GM23338 (cell line): ENCODE measurements around the gene AOAH. TPM values are rescaled to one million over a fixed set of nuclear protein-coding genes. Genes with fewer than 3 reads are reported as not detected.

Experiments used
- ATAC-seq: fragments of 200-7000 bp; cut with Tn5 transposase; 3 replicates; pipeline ENCODE4 v1.9.1; 2020
- DNase-seq: peaks from one replicate; pipeline ENCODE4 v3.0.0-alpha.2; 2015; ENCODE audit warnings: low spot score
- H2AFZ ChIP-seq: fragments of 200-600 bp; sonication (generic); 2 replicates; pipeline ENCODE4 v1.8.0; 2016; ENCODE audit warnings: antibody characterized with exemption, mild to moderate bottlenecking, moderate library complexity
- H3F3A ChIP-seq: fragments of 200-600 bp; sonication (generic); replicated peaks from 2 replicates; pipeline ENCODE4 v1.8.0; 2017; ENCODE audit warnings: antibody characterized with exemption, mixed run types, low read depth
- H3K27ac ChIP-seq: fragments of 200-600 bp; sonication (generic); 2 replicates; pipeline ENCODE4 v1.6.1; 2016; ENCODE audit warnings: low read depth
- H3K27me3 ChIP-seq: fragments of 200-600 bp; sonication (generic); 2 replicates; pipeline ENCODE4 v1.8.0; 2016; ENCODE audit warnings: mild to moderate bottlenecking, mixed run types, moderate library complexity; ENCODE audit not compliant: insufficient read depth
- H3K36me3 ChIP-seq: fragments of 200-600 bp; sonication (generic); 2 replicates; pipeline ENCODE4 v1.8.0; 2016; ENCODE audit warnings: mild to moderate bottlenecking; ENCODE audit not compliant: insufficient read depth
- H3K4me1 ChIP-seq: fragments of 200-600 bp; sonication (generic); 2 replicates; pipeline ENCODE4 v1.8.0; 2016; ENCODE audit warnings: mild to moderate bottlenecking, moderate library complexity; ENCODE audit not compliant: insufficient read depth
- H3K4me2 ChIP-seq: fragments of 200-600 bp; sonication (generic); 2 replicates; pipeline ENCODE4 v1.7.1; 2017; ENCODE audit warnings: mixed run types
- H3K4me3 ChIP-seq: fragments of 200-600 bp; sonication (generic); 2 replicates; pipeline ENCODE4 v1.6.1; 2016; ENCODE audit warnings: mixed run types
- H3K79me2 ChIP-seq: fragments of 200-600 bp; sonication (generic); replicated peaks from 2 replicates; pipeline ENCODE4 v1.8.0; 2017; ENCODE audit warnings: mild to moderate bottlenecking; ENCODE audit not compliant: insufficient read depth
- H3K9me2 ChIP-seq: fragments of 200-600 bp; sonication (generic); 2 replicates; pipeline ENCODE4 v1.8.0; 2017; ENCODE audit not compliant: insufficient read depth
- H4K20me1 ChIP-seq: fragments of 200-600 bp; sonication (generic); replicated peaks from 2 replicates; pipeline ENCODE4 v1.8.0; 2017; ENCODE audit warnings: mild to moderate bottlenecking; ENCODE audit not compliant: insufficient read depth
- H3K27ac Mint-ChIP-seq: 2 replicates; pipeline ENCODE4 v1.8.0; 2020; ENCODE audit warnings: inconsistent platforms, mild to moderate bottlenecking, moderate library complexity, mixed read lengths
- H3K27me3 Mint-ChIP-seq: 3 replicates; pipeline ENCODE4 v1.8.0; 2022; ENCODE audit warnings: low read depth, mild to moderate bottlenecking, moderate library complexity, mixed read lengths, inconsistent platforms; ENCODE audit not compliant: insufficient read depth, poor library complexity
- H3K36me3 Mint-ChIP-seq: 3 replicates; pipeline ENCODE4 v1.8.0; 2021; ENCODE audit warnings: low read depth, mild to moderate bottlenecking, inconsistent platforms, moderate library complexity, mixed read lengths
- H3K4me1 Mint-ChIP-seq: 3 replicates; pipeline ENCODE4 v1.8.0; 2020; ENCODE audit warnings: mild to moderate bottlenecking, inconsistent platforms, mixed read lengths
- H3K4me3 Mint-ChIP-seq: 3 replicates; pipeline ENCODE4 v1.8.0; 2021; ENCODE audit warnings: moderate library complexity, mild to moderate bottlenecking, inconsistent platforms, mixed read lengths
- H3K9me3 Mint-ChIP-seq: 3 replicates; pipeline ENCODE4 v1.8.0; 2020; ENCODE audit warnings: moderate library complexity, mild to moderate bottlenecking, inconsistent platforms, mixed read lengths
- EZH2 ChIP-seq: fragments of 200-600 bp; sonication (generic); IDR thresholded peaks from one replicate; pipeline ENCODE4 v1.8.0; 2017; ENCODE audit warnings: antibody characterized with exemption, mild to moderate bottlenecking, low read depth; ENCODE audit not compliant: unreplicated experiment
- EZH2phosphoT487 ChIP-seq: fragments of 200-600 bp; sonication (generic); IDR thresholded peaks from one replicate; pipeline ENCODE4 v1.8.1; 2018; ENCODE audit warnings: antibody characterized with exemption; ENCODE audit not compliant: unreplicated experiment
- JUNB ChIP-seq: IDR thresholded peaks from one replicate; pipeline ENCODE4 v1.6.1; 2016; ENCODE audit warnings: antibody characterized with exemption; ENCODE audit not compliant: unreplicated experiment
- NANOG ChIP-seq: IDR thresholded peaks from 2 replicates; pipeline ENCODE4 v1.6.1; 2016; ENCODE audit warnings: antibody characterized with exemption, borderline replicate concordance
- POLR2AphosphoS5 ChIP-seq: IDR thresholded peaks from 2 replicates; pipeline ENCODE4 v1.6.1; 2016; ENCODE audit warnings: antibody characterized with exemption, low read depth
- STAT1 ChIP-seq: IDR thresholded peaks from one replicate; pipeline ENCODE4 v1.6.1; 2016; ENCODE audit warnings: antibody characterized with exemption; ENCODE audit not compliant: unreplicated experiment
- ZNF114 ChIP-seq: fragments of 250-450 bp; sonication (Bioruptor Pico); IDR thresholded peaks from 2 replicates; pipeline ENCODE4 v1.5.0; 2020; ENCODE audit warnings: mild to moderate bottlenecking, moderate library complexity
- ZNF331 ChIP-seq: fragments of 250-450 bp; sonication (Bioruptor Pico); IDR thresholded peaks from 2 replicates; pipeline ENCODE4 v1.5.0; 2020; ENCODE audit warnings: low read depth, mild to moderate bottlenecking, moderate library complexity
- polyA plus RNA-seq: library from polyadenylated mRNA; unstranded; fragments of >200 nt; fragmentation: Nextera tagmentation; extraction: Ambion mirVana; gene quantifications from 2 replicates; pipeline ENCODE4 v1.2.1, GENCODE V29; 2016
- total RNA-seq: library from RNA; depleted of rRNA; stranded (reverse); fragments of >200 nt; shearing (Covaris generic); gene quantifications from 2 replicates; pipeline ENCODE4 v1.2.3, GENCODE V29; 2014
- TF ChIP-seq, protein P1 (sequence below): fragments of 250-450 bp; sonication (Bioruptor Pico); IDR thresholded peaks from 2 replicates; pipeline ENCODE4 v1.5.0; 2020; ENCODE audit warnings: mild to moderate bottlenecking, moderate library complexity

Gene AOAH
- total and polyA plus RNA-seq, 2 experiments from 2014 or later, result not detected

DNA sequence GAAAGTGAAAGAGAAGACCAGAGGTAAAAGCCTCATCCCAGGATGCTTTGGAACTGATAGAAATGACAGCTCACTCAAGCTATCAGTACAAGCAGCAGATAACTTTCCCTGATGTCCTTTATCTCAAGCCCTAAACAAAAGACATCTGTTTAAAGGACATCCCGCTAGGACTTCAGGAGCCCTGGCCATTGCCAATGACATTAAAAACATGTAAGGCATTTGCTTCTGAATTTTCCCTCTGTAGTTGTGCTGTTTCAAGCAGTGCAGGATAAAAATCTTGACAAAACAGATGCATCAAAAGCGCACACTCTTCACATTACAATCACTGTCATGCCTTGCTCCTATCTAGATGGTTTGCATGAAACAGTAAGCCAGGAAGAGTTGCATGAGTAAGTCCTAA, 159.8 kb downstream of the AOAH start (continued):
- TF ChIP-seq, protein P1, sequence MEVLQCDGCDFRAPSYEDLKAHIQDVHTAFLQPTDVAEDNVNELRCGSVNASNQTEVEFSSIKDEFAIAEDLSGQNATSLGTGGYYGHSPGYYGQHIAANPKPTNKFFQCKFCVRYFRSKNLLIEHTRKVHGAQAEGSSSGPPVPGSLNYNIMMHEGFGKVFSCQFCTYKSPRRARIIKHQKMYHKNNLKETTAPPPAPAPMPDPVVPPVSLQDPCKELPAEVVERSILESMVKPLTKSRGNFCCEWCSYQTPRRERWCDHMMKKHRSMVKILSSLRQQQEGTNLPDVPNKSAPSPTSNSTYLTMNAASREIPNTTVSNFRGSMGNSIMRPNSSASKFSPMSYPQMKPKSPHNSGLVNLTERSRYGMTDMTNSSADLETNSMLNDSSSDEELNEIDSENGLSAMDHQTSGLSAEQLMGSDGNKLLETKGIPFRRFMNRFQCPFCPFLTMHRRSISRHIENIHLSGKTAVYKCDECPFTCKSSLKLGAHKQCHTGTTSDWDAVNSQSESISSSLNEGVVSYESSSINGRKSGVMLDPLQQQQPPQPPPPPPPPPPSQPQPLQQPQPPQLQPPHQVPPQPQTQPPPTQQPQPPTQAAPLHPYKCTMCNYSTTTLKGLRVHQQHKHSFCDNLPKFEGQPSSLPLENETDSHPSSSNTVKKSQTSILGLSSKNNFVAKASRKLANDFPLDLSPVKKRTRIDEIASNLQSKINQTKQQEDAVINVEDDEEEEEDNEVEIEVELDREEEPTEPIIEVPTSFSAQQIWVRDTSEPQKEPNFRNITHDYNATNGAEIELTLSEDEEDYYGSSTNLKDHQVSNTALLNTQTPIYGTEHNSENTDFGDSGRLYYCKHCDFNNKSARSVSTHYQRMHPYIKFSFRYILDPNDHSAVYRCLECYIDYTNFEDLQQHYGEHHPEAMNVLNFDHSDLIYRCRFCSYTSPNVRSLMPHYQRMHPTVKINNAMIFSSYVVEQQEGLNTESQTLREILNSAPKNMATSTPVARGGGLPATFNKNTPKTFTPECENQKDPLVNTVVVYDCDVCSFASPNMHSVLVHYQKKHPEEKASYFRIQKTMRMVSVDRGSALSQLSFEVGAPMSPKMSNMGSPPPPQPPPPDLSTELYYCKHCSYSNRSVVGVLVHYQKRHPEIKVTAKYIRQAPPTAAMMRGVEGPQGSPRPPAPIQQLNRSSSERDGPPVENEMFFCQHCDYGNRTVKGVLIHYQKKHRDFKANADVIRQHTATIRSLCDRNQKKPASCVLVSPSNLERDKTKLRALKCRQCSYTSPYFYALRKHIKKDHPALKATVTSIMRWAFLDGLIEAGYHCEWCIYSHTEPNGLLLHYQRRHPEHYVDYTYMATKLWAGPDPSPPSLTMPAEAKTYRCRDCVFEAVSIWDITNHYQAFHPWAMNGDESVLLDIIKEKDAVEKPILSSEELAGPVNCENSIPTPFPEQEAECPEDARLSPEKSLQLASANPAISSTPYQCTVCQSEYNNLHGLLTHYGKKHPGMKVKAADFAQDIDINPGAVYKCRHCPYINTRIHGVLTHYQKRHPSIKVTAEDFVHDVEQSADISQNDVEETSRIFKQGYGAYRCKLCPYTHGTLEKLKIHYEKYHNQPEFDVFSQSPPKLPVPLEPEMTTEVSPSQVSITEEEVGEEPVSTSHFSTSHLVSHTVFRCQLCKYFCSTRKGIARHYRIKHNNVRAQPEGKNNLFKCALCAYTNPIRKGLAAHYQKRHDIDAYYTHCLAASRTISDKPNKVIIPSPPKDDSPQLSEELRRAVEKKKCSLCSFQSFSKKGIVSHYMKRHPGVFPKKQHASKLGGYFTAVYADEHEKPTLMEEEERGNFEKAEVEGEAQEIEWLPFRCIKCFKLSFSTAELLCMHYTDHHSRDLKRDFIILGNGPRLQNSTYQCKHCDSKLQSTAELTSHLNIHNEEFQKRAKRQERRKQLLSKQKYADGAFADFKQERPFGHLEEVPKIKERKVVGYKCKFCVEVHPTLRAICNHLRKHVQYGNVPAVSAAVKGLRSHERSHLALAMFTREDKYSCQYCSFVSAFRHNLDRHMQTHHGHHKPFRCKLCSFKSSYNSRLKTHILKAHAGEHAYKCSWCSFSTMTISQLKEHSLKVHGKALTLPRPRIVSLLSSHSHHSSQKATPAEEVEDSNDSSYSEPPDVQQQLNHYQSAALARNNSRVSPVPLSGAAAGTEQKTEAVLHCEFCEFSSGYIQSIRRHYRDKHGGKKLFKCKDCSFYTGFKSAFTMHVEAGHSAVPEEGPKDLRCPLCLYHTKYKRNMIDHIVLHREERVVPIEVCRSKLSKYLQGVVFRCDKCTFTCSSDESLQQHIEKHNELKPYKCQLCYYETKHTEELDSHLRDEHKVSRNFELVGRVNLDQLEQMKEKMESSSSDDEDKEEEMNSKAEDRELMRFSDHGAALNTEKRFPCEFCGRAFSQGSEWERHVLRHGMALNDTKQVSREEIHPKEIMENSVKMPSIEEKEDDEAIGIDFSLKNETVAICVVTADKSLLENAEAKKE, result no peak
- TF ChIP-seq ZNF331 (CRISPR knock-in tag) (no peak), ZNF114 (CRISPR knock-in tag) (no peak), JUNB (no peak), POLR2AphosphoS5 (no peak), STAT1 (no peak), EZH2 (no peak)

DNA sequence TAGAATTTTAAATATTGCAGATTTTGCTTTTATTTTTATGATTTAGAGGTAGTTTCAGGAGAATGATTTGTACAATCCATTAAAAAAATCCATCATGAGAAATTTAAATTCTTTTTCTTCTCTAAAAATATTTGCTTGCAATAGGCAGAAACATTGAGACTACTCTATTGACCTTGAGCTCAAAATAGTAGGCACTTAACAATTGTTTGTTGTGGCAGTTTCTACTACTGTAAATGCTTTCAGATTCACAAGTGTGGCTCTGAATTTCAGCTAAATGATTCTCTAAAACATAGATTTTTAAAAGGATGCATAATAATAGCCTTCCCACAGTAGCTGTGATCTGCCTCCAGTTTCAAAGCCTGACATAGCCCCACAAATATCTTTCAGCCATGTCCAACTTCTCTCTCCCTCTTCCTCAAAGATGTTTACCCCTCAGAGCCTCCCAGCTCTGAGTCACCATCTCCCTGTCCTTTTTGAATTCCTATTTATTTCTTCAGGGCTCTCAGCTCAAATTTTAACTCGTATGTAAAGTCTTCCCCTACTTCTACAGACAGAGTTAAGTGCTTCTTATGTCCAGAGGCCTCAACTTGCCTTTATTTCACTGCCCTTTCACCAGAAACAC, 160.5 kb downstream of the AOAH start:
- Histone ChIP-seq H3K9me2 (no peaks in the 10 kb centered on the region; the same call in 1 of the 2 replicates), H3K36me3 (no peaks in the 10 kb centered on the region), H4K20me1 (no peaks in the 10 kb centered on the region), H3K4me1 (peaks cover 15% of the 10 kb centered on the region), H3K4me3 (no peak overlapping the region), H2AFZ (peak overlapping the region; percentile 23; the same call in 1 of the 2 replicates), H3F3A (no peaks in the 10 kb centered on the region), H3K4me2 (no peak overlapping the region), H3K27me3 (no peaks in the 10 kb centered on the region), H3K79me2 (no peaks in the 10 kb centered on the region), H3K27ac (no peak overlapping the region)
- H3K27me3 Mint-ChIP-seq, result peaks cover 3% of the 10 kb centered on the region
- peaks cover 24% of the 10 kb centered on the region for H3K9me3 Mint-ChIP-seq
- H3K36me3 Mint-ChIP-seq, result peaks cover 14% of the 10 kb centered on the region
- no peak overlapping the region for H3K4me3 Mint-ChIP-seq
- no peak overlapping the region for H3K27ac Mint-ChIP-seq
- no peak for ATAC-seq
- DNase-seq, result no peak
- H3K4me1 Mint-ChIP-seq, result peaks cover 25% of the 10 kb centered on the region
- TF ChIP-seq NANOG (no peak), EZH2phosphoT487 (no peak), EZH2 (no peak)
- TF ChIP-seq, protein P1, result no peak
